Choroid plexus epithelial cell (primary cell): Measurements from ENCODE around the gene NOXA1.
A peak's percentile ranks its signal among the peaks of the same experiment; 100 is the strongest.

ENCODE experiments used
- DNase-seq: peaks from one replicate; pipeline ENCODE4 v3.0.0-alpha.2; 2010; ENCODE audit warnings: low read depth
- H3K4me3 ChIP-seq: 2 replicates; pipeline ENCODE4 v1.5.1; 2011; ENCODE audit warnings: low read depth, mild to moderate bottlenecking, control low read depth, low read length, moderate library complexity
- TF ChIP-seq, protein P1 (sequence below): conservative IDR thresholded peaks from 2 replicates; pipeline ENCODE4 v1.5.1; 2011; ENCODE audit warnings: low read depth, mild to moderate bottlenecking, control low read depth, inconsistent platforms, low read length, moderate library complexity

Gene NOXA1

DNA sequence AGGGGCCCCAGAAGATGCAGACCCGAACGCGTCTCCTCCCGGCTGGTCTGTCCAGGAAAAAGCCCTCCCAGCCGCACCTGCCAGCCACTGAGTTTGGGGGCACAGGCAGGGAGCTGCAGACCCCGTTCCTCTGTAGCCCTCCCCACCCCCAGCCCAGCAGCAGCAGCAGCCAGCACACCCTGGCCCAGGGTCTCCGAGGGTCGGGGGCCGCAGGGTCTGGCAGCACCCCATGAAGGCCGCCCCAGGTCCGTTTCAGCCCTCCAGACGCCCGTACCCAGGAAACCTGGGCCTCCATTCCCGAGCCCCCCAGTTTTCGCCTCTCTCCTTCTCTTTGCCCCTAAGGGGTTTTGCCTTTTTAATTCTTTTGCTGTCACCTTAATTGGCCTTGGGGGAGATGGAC, 19.9 kb upstream of the NOXA1 start:
- no peak overlapping the region for H3K4me3 ChIP-seq
- TF ChIP-seq, protein P1, sequence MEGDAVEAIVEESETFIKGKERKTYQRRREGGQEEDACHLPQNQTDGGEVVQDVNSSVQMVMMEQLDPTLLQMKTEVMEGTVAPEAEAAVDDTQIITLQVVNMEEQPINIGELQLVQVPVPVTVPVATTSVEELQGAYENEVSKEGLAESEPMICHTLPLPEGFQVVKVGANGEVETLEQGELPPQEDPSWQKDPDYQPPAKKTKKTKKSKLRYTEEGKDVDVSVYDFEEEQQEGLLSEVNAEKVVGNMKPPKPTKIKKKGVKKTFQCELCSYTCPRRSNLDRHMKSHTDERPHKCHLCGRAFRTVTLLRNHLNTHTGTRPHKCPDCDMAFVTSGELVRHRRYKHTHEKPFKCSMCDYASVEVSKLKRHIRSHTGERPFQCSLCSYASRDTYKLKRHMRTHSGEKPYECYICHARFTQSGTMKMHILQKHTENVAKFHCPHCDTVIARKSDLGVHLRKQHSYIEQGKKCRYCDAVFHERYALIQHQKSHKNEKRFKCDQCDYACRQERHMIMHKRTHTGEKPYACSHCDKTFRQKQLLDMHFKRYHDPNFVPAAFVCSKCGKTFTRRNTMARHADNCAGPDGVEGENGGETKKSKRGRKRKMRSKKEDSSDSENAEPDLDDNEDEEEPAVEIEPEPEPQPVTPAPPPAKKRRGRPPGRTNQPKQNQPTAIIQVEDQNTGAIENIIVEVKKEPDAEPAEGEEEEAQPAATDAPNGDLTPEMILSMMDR = no peak
- DNase-seq = no peak

DNA sequence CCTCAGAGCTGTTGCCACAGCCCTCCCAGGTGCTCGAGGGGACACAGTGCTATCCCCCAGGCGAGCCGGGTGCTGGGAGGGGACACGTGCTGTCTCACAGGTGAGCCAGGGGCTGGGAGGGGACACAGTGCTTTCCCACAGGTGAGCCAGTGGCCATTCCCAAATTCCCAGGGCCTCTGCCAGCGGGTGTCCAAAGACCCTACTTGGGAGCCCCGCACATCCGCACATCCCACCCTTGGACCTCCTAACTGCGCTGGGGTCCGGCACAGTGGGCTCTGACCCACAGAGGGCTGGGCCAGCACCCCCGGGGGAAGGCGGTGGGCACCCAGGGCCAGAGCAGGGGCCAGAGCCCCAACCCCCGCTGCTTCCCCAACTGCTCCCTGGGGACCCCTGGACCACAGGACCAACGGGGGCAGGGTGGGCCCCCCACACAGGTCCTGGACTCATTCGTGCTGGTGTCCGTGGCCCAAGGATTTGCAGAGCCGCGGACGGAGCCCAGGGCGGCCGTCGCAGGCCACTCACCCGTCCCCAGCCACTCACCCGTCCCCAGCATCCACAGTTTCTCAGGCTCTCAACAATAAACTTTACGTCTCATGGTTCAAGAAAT, 18.1 kb upstream of the NOXA1 start:
- no peak for DNase-seq
- H3K4me3 ChIP-seq = no peak overlapping the region
- TF ChIP-seq, protein P1 = no peak

DNA sequence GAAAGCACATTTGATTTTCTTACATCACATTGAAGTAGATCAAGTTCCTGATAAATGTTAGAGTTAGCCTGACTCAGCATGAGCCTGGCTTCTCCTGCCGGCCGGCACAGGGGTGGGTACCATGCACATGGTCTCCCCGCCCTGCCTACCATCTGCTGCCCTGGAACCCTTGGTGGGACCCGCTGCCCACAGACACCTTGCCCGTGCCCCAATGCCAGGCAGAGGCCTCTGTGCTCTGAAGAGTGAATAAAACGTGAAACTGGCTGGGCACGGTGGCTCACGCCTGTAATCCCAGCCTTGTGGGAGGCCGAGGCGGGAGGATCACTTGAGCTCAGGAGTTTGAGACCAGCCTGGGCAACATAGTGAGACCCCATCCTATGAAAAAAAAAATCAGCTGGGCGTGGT, 17.5 kb upstream of the NOXA1 start:
- TF ChIP-seq, protein P1 = no peak
- DNase-seq = no peak
- H3K4me3 ChIP-seq = no peak overlapping the region

DNA sequence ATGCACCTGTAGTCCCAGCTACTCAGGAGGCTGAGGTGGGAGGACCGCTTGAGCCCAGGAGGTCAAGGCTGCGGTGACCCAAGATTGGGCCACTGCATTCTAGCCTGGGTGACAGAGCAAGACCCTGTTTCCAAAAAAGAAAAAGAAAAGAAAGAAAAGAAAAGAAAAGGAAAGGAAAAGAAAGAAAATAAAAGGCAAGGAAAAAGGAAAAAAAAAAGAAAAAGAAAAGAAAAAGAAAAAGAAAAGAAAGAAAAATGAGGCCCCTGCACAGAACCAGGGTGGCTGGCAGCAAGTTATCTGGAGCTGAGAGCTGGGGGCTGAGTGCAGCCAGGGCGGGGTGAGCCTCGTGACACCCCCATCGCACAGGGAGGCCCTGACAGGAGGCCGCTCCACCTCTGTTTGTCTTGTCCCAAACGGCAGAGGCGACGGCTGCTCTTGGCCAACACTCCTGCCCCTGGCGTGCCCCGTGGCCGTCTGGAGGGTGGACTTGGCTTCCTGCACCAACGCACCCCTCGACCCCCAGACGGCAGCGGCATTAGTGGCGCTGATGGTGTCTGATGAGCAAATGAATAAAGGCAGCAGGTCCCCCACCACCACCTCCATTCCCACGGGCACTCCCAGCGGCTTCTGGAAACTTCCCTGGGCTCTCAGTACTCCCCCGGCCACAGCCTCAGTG, 17.0 kb upstream of the NOXA1 start:
- no peak for DNase-seq
- H3K4me3 ChIP-seq = no peak overlapping the region
- TF ChIP-seq, protein P1 = no peak

DNA sequence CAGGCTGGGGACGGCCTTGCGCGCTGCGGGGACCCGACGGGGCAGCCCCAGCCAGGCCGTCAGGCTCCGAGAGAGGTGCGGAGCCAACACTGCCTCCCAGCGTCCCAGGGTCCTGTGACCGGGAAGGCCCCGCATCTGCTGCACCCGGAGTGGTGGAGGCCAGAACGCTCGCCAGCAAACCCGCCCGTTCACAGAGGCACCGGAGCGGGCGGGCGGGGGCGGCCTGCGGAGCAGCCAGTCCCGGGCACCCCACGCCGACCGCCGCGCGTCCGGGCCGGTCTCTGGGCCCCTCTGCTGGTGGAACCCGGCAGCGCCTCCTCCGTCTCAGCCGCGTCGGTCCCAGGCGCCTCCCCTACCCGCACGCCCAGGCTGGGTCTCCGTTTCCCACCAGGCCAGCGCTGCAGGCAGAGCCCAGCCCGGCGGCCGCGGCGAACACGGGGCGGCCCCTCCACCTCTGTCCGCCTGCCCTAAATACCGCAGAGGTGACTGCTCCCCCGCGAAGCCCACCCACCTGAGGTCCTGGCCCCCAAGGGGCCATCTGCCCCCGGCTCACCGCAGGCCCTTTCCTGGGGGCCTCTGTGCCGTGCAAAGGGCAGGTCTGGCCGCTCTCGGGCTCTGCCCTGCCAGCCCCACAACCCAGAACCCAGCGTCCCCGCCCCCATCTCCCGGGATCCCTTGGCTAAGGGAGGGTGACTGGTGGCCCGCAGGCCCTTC, 16.2 kb upstream of the NOXA1 start:
- TF ChIP-seq, protein P1 = peak; percentile 64
- peak; percentile 70 for DNase-seq
- peak overlapping the region; percentile 40 for H3K4me3 ChIP-seq

DNA sequence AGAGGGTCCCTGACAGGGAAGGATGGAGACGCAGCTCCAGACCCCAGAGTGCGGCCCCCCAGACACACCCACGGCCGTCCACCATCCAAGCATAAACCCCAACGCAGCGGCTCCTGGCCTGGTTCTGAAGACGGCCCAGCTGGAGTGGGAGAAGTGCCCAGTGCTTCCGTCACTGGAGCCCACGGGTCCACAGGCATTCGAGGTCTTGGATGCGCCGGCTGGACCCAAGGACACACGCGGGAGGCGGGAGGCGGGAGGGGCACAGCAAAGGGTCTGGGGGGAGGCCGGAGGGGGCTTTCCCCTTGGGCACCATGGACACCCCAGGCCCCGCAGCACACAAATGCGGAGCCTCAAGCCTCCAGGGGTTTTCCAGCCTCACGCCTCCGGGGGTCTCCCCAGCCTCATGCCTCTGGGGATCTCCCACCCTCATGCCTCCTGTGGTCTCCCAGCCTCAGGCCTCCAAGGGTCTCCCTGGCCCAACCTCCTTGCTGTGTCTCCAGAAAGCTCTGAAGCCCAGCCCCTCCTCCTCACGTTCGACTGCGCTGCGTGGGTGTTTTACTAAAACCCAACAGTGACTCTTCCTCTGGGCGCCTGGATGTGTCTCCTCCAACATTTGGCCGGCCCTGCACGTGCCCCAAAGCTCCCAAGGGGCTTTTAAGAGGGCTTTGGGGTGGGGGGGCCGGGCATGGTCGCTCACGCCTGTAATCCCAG, 15.4 kb upstream of the NOXA1 start:
- TF ChIP-seq, protein P1 = no peak
- H3K4me3 ChIP-seq = no peak overlapping the region
- peak; percentile 44 for DNase-seq
